ENCODE data around the gene NRDC. TPM values are rescaled to one million over a fixed set of nuclear protein-coding genes. Genes with fewer than 3 reads are reported as not detected.

The NRDC gene
- 61.2 and 88.0 TPM in 2 replicates for total RNA-seq

GRCh38 chr1:51878616-51879336, at the start of gene NRDC:
Gene NRDC, minus strand, starts transcription at chr1:51878727. Its CDS starts 112 bp downstream, at chr1:51878615.

Other genes starting within 250 kb of the NRDC start
- gene RAB3B, start 112.0 kb upstream of the NRDC start, total RNA-seq, result 2.3 and 9.2 TPM in 2 replicates
- 10.4 and 11.1 TPM in 2 replicates for gene KTI12, start 155.1 kb upstream of the NRDC start, total RNA-seq
- 42.9 and 44.8 TPM in 2 replicates for gene TXNDC12, start 176.5 kb upstream of the NRDC start, total RNA-seq
- gene BTF3L4, start 177.6 kb upstream of the NRDC start, total RNA-seq, result 48.2 and 61.4 TPM in 2 replicates